ENCODE data around the gene BEND5. TPM values are rescaled to one million over a fixed set of nuclear protein-coding genes. Genes with fewer than 3 reads are reported as not detected.

Gene BEND5
- total and polyA plus RNA-seq, 2 of the 8 experiments (the other 6 are each of a cell fraction or from before 2014, with no cell fraction given) = 3.8 to 7.5 TPM

- Histone ChIP-seq H2AFZ (ENCODE audit: low read length) (no peak overlapping the region), H3K18ac (ENCODE audit: extremely low read depth, low read length) (no peak overlapping the region), H4K5ac (ENCODE audit: insufficient read length, low read depth, low read length) (no peak overlapping the region), H3K36me3 (ENCODE audit: control insufficient read depth in 2 of 4, insufficient read depth in 4 of 4, low read length in 3 of 4) (no peaks in the 10 kb centered on the region), H4K91ac (replicated peaks; ENCODE audit: insufficient read length, low read length) (no peak overlapping the region), H3K9me3 (ENCODE audit: insufficient read depth in 2 of 2, low read depth in 1 of 2, low read length in 1 of 2) (no peaks in the 10 kb centered on the region), H3K4me2 (ENCODE audit: insufficient read depth in 1 of 2, low read depth in 2 of 2, low read length in 2 of 2) (no peak overlapping the region), H2BK20ac (ENCODE audit: low read length) (no peak overlapping the region), H2BK5ac (ENCODE audit: low read depth, low read length) (no peak overlapping the region), H2BK120ac (replicated peaks; ENCODE audit: low read depth, low read length) (no peak overlapping the region), H3K27me3 (replicated peaks in 1 of 4; ENCODE audit: control insufficient read depth in 3 of 4, extremely low read depth in 1 of 4, insufficient read depth in 3 of 4, low read length in 3 of 4) (no peaks in the 10 kb centered on the region), H3K23ac (ENCODE audit: insufficient read length) (no peak overlapping the region), H3K79me1 (ENCODE audit: low read depth, low read length) (no peaks in the 10 kb centered on the region; the same call in 1 of the 2 replicates), H3K4me3 (ENCODE audit: extremely low read depth in 1 of 4, insufficient read depth in 2 of 4, low read depth in 3 of 4, low read length in 4 of 4) (no peak overlapping the region), H2BK15ac (ENCODE audit: low read length) (no peak overlapping the region), H3K27ac (ENCODE audit: low read depth, low read length) (no peak overlapping the region), H3K9ac (replicated peaks in 1 of 4; ENCODE audit: extremely low read depth in 1 of 4, low read depth in 3 of 4, low read length in 3 of 4) (no peak overlapping the region), H2AK5ac (ENCODE audit: low read depth, low read length) (no peak overlapping the region), H3K23me2 (ENCODE audit: low read depth, low read length) (peaks cover 2% of the 10 kb centered on the region; the same call in 1 of the 2 replicates), H3K56ac (replicated peaks; ENCODE audit: insufficient read length, low read depth, low read length) (no peak overlapping the region), H3K4ac (replicated peaks; ENCODE audit: insufficient read length, low read depth, low read length) (no peak overlapping the region), H4K20me1 (replicated peaks in 1 of 2; ENCODE audit: control insufficient read depth in 1 of 2, insufficient read depth in 2 of 2, low read length in 2 of 2) (no peaks in the 10 kb centered on the region), H4K8ac (ENCODE audit: extremely low read depth, insufficient read depth, low read length) (no peak overlapping the region), H2BK12ac (ENCODE audit: low read depth, low read length) (no peak overlapping the region), H3K14ac (ENCODE audit: insufficient read length) (no peak overlapping the region), H3K4me1 (replicated peaks in 1 of 4; ENCODE audit: control insufficient read depth in 3 of 4, insufficient read depth in 4 of 4, low read length in 3 of 4) (no peaks in the 10 kb centered on the region), H3K79me2 (ENCODE audit: control insufficient read depth in 1 of 2, insufficient read depth in 2 of 2, low read length in 2 of 2) (no peaks in the 10 kb centered on the region)
- ChIA-PET POLR2A (ENCODE audit: partially characterized antibody) (no interaction called here), CTCF (ENCODE audit: partially characterized antibody) (no interaction called here)
- WGBS, 2 experiments (ENCODE audit: extremely low coverage in 1 of 2, insufficient coverage in 1 of 2, insufficient read length in 1 of 2, insufficient replicate concordance in 2 of 2, low coverage in 1 of 2, low lambda C conversion rate in 2 of 2, missing lambda C conversion rate in 1 of 2) = 97% methylated on average over 2 of the region's 2 CpGs; no CpG with 5 or more reads in 1 of the 2 experiments
- no peak for FAIRE-seq
- DNase-seq (ENCODE audit: low read depth in 1 of 2, low spot score in 2 of 2) = no peak
- no peak for TF ChIP-seq SIRT6 (IDR thresholded peaks at IDR 0.05; ENCODE audit: low read length)
Measured at GRCh38 chr1:48784301-48784700, 7.6 kb upstream of the BEND5 start.

All from H1 (cell line).